ENCODE measurements around the gene RCL1.

The RCL1 gene

GRCh38 chr9:4849369-4849768 is 56.6 kb downstream of the RCL1 start:
- no peak for DNase-seq

DNA sequence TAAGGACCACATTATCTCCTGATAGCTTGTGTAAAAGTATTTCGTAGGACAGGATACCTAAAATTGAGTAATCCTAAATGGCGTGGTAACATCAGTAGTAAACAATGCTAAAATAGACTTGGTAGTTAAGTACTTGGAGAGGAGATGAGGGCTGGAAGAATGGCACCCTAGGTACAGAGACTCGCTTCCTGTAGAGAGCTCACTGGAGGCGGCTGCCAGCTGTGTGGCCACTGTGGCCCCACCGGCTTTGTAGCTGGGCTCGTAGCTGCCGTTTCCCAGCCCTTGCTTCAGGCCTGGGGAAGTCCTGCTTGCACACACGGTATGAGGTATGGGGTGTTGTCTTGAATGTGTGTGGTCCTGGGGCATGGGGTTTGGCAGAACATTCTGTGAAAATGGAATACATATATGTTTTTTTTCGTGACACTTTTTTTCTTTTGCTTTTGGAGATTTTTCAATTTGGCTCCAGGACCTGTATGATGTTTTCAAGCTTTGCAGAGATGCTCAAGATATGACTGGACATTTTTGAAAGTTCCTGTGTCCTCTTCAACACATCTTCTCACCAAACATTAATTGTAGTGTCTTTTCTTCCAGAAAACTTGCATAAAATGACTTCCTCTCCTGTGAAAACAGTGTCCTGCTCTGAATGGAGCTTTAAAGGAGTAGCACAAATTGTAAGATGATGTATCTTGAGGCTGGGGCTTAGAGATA is 58.0 kb downstream of the RCL1 start:
- DNase-seq, result no peak

DNA sequence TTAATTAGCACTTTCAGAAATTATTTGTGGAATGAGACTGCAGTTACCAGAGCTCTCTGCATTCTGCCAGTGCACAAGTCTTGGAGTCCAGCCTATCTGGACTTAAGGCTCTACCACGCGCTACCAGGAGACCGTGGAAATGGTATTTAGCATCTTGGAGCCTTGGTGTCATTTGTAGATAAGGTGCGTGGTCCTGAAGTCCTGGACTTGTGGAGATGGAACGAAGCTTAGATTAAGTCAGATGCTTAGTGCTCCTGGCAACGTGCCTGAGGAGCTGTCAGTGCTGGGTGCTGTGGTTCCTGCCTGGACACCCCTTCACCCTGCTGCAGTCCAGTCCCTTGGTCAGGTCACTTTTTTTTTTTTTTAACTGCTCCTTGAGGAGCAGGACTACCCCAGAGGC is 59.7 kb downstream of the RCL1 start:
- DNase-seq, result no peak

DNA sequence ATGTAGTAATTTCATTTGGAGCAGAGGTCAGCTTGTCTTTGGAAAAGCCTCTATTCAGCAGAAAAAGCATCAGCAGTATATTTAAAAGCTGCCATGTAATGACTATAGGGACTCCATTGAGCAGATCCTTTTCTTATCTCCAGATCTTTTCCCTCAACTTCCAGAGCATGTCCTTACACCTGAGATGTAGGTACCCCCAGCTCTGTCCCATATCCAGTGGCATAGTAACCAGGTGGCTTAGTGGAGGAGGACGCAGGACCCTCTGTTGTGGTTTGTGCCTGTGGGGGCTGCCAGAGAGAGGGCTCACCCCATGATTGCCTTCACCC is 61.5 kb downstream of the RCL1 start:
- DNase-seq, result no peak

GRCh38 chr9:4855841-4856240 is 63.1 kb downstream of the RCL1 start:
- DNase-seq, result no peak

DNA sequence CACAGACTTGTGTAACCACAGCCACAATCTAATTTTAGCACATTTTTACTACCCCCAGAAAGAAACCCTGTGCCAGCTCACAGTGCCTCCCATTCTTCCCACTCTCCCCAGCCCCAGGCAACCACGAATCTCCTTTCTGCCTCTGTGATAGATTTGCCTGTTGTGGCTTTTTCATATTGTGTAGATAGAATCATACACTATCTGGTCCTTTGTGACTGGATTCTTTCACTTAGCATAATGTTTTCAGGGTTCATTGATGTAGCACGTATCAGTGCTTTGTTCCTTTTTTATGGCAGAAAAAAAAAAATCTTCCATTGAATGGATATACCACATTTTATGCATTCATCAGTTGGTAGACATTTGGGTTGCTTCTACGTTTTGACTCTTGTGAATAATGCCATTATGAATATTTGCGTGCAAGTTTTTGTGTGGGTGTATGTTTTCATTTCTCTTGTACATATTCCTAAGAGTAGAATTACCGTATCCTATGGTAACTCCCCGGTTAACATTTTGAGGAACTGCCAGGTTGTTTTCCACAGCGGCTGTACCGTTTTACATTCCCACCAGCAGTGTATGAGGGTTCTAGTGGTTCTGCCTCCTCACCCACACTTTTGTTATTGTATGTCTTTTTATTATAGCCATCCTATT is 64.5 kb downstream of the RCL1 start:
- no peak for DNase-seq

DNA sequence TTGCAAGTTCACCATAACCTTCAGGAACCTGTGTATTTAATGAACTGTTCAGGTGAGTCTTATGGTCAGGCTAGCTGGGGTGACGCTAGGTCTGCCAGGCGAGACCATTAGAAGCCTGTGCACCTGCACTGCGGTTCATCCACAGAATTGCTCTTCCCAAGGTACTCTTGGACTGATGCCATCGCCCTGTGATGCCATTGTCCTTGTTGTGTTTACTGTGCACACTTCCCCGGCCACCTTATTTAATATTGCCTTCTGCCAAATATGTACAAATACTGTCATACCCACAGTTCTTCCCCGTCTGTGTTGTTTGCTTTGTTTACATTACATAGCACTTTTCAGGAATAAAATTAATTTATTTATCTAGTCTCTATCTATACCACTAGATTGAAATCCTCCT is 66.3 kb downstream of the RCL1 start:
- no peak for DNase-seq

- no peak for DNase-seq
Observed at GRCh38 chr9:4860383-4860782, 67.6 kb downstream of the RCL1 start.

DNA sequence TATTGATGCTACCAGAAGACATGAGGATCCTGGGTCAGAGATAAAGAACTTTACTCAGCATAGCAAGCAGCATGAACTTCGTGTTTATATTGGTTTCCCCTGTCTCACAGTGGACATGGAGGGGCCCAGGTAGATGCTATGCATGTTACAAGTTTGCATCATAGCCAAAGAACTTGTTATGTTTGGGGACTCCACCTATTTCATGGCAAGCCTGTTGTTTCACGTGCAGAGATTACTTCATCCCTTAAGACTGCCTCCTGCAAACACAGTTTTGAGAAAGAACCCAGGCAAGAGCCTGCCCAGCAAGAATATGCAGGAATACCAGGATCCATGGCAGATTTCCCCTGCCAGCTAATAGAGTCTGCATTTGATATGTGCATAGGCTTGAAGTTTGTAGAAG is 68.4 kb downstream of the RCL1 start:
- DNase-seq, result no peak

DNA sequence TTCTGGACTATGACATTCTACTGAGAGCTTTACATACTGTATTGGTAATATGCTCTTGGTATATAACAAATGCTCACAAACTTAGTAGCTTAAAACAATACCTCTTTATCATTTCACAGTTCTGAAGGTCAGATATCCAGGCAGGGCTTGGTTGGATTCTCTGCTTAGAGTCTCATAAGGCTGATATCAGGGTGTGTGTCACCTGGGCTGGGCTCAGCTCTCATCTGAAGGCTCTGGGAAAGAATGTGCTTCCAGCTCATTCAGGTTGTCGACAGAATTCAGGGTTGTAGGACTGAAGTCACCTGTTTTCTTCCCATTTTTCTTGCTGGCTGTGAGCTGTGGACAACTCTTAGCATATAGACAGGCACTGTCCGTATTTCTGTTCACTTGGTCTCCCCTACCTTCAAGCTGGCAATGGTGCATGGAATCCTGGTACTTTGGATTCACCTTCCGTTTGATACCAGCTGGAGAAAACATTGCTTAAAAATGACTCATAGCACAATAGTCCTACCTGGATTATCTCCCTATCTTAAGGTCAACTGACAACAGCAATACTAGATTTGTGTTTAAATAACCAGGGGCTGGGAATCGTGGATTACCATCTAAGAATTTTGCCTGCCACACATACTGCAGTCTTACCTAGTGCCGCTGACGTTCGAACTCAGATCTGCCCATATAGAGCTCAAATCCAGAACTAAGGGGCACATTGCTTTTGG is 69.2 kb downstream of the RCL1 start:
- DNase-seq, result no peak

- DNase-seq, result no peak
Observed at GRCh38 chr9:4862506-4863250, 69.9 kb downstream of the RCL1 start.

- DNase-seq, result no peak
Observed at GRCh38 chr9:4864234-4864661, 71.5 kb downstream of the RCL1 start.

DNA sequence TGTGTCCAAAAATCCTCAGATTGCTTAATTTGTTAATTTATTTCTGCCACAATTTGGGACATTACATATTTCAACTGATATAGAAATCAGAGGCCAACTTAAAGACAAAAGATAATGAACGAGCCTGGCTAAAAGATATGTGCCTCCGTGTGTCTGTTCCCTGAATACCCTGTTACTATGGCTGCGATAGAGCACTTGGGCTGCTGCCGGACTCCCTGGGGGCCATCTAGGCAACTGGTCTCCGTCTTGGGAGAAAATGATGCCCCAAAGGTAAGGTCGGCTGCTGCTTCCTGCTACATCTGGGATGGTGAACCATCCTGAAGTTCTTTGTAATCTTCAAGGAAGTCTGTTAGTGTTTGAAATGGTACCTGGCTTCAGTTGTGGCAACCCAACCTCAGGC is 72.0 kb downstream of the RCL1 start:
- DNase-seq, result no peak

GRCh38 chr9:4865681-4866080 is 72.9 kb downstream of the RCL1 start:
- no peak for DNase-seq

GRCh38 chr9:4866239-4866969 is 73.7 kb downstream of the RCL1 start:
- DNase-seq, result no peak

GRCh38 chr9:4873066-4873465 is 80.3 kb downstream of the RCL1 start:
- DNase-seq, result no peak

DNA sequence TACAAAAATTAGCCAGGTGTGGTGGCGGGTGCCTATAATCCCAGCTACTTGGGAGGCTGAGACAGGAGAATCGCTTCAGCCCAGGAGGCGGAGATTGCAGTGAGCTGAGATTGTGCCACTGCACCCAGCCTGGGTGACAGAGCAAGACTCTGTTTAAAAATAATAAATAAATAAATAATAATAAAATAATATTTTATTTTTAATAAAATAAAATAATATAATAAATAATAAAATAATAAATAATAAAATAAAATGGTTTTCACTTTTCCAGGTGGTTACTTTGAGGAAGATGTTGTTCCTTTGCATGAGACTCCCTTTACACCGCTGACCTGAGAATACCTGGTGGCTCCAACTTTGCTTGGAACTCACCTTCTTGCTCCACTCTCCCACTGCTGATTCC is 82.8 kb downstream of the RCL1 start:
- DNase-seq, result no peak

DNA sequence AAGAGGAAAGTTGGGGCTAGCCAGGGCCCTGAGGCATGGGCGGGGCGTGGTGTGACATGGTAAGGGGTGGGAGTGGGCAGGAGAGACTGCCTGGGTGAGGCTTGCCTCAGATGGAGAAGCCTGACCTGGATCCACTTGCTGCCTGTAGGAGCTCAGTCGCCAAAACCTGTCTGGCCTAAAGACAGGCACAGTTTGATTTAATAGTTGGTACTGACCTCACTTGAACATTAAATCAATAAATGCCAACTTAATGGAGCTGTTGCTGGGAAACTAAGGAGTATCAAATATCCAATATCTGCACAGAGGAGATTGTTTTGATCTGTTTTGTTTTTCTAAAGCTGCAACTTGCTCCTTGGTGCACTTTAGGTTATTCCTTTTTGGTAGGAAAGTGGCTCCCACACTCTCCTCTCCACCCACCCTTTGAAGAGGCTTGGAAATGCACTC is 86.4 kb downstream of the RCL1 start:
- no peak for DNase-seq

GRCh38 chr9:4883326-4883873 is 90.7 kb downstream of the RCL1 start:
- DNase-seq, result no peak

GRCh38 chr9:4886698-4887097 is 94.0 kb downstream of the RCL1 start:
- DNase-seq, result no peak

GRCh38 chr9:4887556-4887955 is 94.8 kb downstream of the RCL1 start:
- DNase-seq, result no peak

DNA sequence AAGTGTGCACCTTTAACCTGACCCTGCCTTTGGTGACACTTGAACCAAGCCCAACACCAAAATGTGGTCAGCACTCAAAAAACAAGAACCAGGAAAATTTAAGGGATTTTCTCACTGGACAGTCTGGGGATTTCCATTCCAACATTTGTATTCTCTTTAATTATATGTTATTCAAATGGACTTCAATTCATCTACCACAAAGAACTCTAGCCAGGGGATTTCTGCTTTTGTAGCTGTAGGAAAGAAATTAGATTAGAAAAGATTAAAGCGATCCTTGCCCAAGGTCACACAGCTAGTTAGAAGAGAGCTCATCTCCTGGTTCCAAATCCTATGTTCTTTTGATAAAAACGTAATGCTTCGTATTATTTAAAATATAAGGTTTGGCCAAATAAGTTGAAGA is 97.5 kb downstream of the RCL1 start:
- no peak for DNase-seq

DNA sequence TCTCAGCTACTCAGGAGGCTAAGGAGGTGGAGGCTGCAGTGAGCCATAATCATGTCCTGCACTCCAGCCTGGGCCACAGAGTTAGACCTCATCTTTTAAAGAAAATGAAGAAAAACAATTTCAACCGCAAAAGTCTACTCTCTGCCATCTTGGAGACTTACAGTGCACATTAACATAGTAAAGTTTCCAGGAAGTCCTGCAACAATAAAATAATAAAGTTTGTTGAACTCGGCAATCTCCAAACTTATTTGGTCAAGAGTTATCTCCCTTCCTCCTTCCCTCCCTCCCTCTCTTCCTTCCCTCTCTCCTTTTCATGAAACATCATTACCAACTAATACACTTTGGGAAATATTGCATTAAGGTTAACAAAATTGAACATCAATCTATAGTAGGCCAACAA is 98.2 kb downstream of the RCL1 start:
- DNase-seq, result no peak

Data from NCI-H510A (cell line).